K562 (cell line): Measurements from ENCODE around the gene RCC2. TPM values are rescaled to one million over a fixed set of nuclear protein-coding genes. Genes with fewer than 3 reads are reported as not detected.

Experiments
- AFF1 ChIP-seq, 2 experiments: fragments of 450-650 bp; IDR thresholded peaks; 2 replicates each; pipeline ENCODE4 v1.6.1; 2018; ENCODE audit warnings: mild to moderate bottlenecking in 2 of 2, low read depth in 1 of 2; ENCODE audit not compliant: partially characterized antibody in 2 of 2
- BACH1 ChIP-seq: fragments of 200-800 bp; sonication (Bioruptor generic); IDR thresholded peaks from 2 replicates; pipeline ENCODE4 v1.6.1; 2016; ENCODE audit warnings: missing genetic modification characterization, missing compliant biosample characterization
- CEBPB ChIP-seq: fragments of 450-650 bp; IDR thresholded peaks from 2 replicates; pipeline ENCODE4 v1.6.1; 2016; ENCODE audit warnings: missing genetic modification characterization, missing compliant biosample characterization
- DDX20 ChIP-seq: fragments of 450-650 bp; IDR thresholded peaks from 2 replicates; pipeline ENCODE4 v1.6.1; 2016; ENCODE audit warnings: missing genetic modification characterization, low read depth, mild to moderate bottlenecking, missing compliant biosample characterization, moderate library complexity
- FOXJ3 ChIP-seq: sonication (generic); formaldehyde crosslinking; IDR thresholded peaks from 2 replicates; pipeline ENCODE4 v1.4.0; 2020; ENCODE audit warnings: mild to moderate bottlenecking, missing genetic modification reagents
- KAT7 ChIP-seq: sonication (generic); formaldehyde crosslinking; IDR thresholded peaks from 2 replicates; pipeline ENCODE4 v1.8.0; 2022; ENCODE audit warnings: missing genetic modification reagents, mild to moderate bottlenecking, borderline replicate concordance
- KDM4B ChIP-seq, 2 experiments: fragments of 450-650 bp in 1 of 2; sonication (generic) in 1 of 2; IDR thresholded peaks; 2 replicates each; pipeline ENCODE4 v1.6.1; 2016 to 2017; ENCODE audit warnings: borderline replicate concordance in 2 of 2, antibody characterized with exemption in 1 of 2, low read depth in 1 of 2, mild to moderate bottlenecking in 1 of 2
- MAFF ChIP-seq: IDR thresholded peaks from 2 replicates; pipeline ENCODE4 v1.6.1; 2012; ENCODE audit warnings: low read length, improper control_type of control experiment
- NR2C2 ChIP-seq, 2 experiments: fragments of 200-800 bp in 1 of 2; sonication (Bioruptor generic) in 1 of 2; sonication (generic) in 1 of 2; formaldehyde crosslinking in 1 of 2; IDR thresholded peaks; 2 replicates each; pipeline versions ENCODE4 v1.6.1 to v1.8.0; 2016 to 2022; ENCODE audit warnings: mild to moderate bottlenecking in 1 of 2, missing compliant biosample characterization in 1 of 2, missing genetic modification characterization in 1 of 2, missing genetic modification reagents in 1 of 2
- PHF20 ChIP-seq: fragments of 450-650 bp; IDR thresholded peaks from 2 replicates; pipeline ENCODE4 v1.6.1; 2018; ENCODE audit not compliant: partially characterized antibody
- POLR2AphosphoS2 ChIP-seq: IDR thresholded peaks from 2 replicates; pipeline ENCODE4 v1.6.1; 2012; ENCODE audit warnings: low read length, improper control_type of control experiment
- POLR2AphosphoS5 ChIP-seq: IDR thresholded peaks from 2 replicates; pipeline ENCODE4 v1.6.1; 2011; ENCODE audit warnings: mild to moderate bottlenecking, low read depth, low read length, moderate library complexity; ENCODE audit not compliant: control insufficient read depth, insufficient read depth
- PURB ChIP-seq: sonication (generic); formaldehyde crosslinking; IDR thresholded peaks from 2 replicates; pipeline ENCODE4 v1.9.0; 2021; ENCODE audit warnings: low read depth, mild to moderate bottlenecking, missing genetic modification reagents
- ZBTB26 ChIP-seq: fragments of 450-650 bp; formaldehyde crosslinking; IDR thresholded peaks from 2 replicates; pipeline ENCODE4 v1.4.0; 2022; ENCODE audit warnings: missing genetic modification characterization
- ZNF165 ChIP-seq: fragments of 250-450 bp; sonication (Bioruptor Pico); IDR thresholded peaks from 2 replicates; pipeline ENCODE4 v1.4.0; 2020; ENCODE audit warnings: borderline replicate concordance
- ZNF24 ChIP-seq: fragments of 450-650 bp; IDR thresholded peaks from 2 replicates; pipeline ENCODE4 v1.6.1; 2016
- ZNF592 ChIP-seq: fragments of 450-650 bp; IDR thresholded peaks from 2 replicates; pipeline ENCODE4 v1.6.1; 2017; ENCODE audit warnings: antibody characterized with exemption, mild to moderate bottlenecking
- ZNF75A ChIP-seq: fragments of 450-650 bp; formaldehyde crosslinking; IDR thresholded peaks from 2 replicates; pipeline ENCODE4 v1.4.0; 2020; ENCODE audit warnings: mild to moderate bottlenecking
- polyA plus RNA-seq, 8 experiments: library from polyadenylated mRNA; depleted of rRNA in 4 of 8; stranded (reverse) in 5 of 8; unstranded in 3 of 8; fragments of >200 nt; fragmentation: Nextera tagmentation in 2 of 8; fragmentation: Illumina TruSeq in 1 of 8; extraction: Ambion mirVana in 2 of 8; extraction: Trizol in 1 of 8; gene quantifications; 2 replicates each; pipeline versions ENCODE4 v1.2.1 to v1.2.3, GENCODE V29; 2011 to 2014; ENCODE audit warnings: inconsistent platforms in 1 of 8, missing spikeins in 1 of 8
- total RNA-seq, 7 experiments: library from RNA; depleted of rRNA in 6 of 7; stranded (reverse); fragments of >200 nt in 6 of 7; fragmentation: Illumina TruSeq in 2 of 7; extraction: Trizol in 2 of 7; gene quantifications; 2 replicates each; pipeline versions ENCODE4 v1.2.1 to v1.2.3, GENCODE V29; 2011 to 2021; ENCODE audit warnings: low replicate concordance in 1 of 7

RCC2 gene
- total and polyA plus RNA-seq, 9 of the 15 experiments (the other 6 are each of a cell fraction or from before 2014, with no cell fraction given): 31.8 to 292 (median 116) TPM

- no peak for TF ChIP-seq PHF20
- no peak for TF ChIP-seq FOXJ3
- no peak for TF ChIP-seq CEBPB
- no peak for TF ChIP-seq PURB (CRISPR knock-in tag)
- peak in 1 of 2 experiments; percentile 45 for TF ChIP-seq AFF1 (IDR thresholded peaks at IDR 0.05; ENCODE audit: low read depth in 1 of 2, partially characterized antibody in 2 of 2)
- peak; percentile 77 for TF ChIP-seq POLR2AphosphoS5
- no peak for TF ChIP-seq MAFF
- TF ChIP-seq ZNF592: peak; percentile 75
- TF ChIP-seq POLR2AphosphoS2: 0 out of 2 replicates have a peak, but pooled peaks have one; percentile 60
- TF ChIP-seq DDX20 (tag): no peak
- TF ChIP-seq KDM4B (IDR thresholded peaks at IDR 0.05; ENCODE audit: borderline replicate concordance in 2 of 2, low read depth in 1 of 2): no peak
- TF ChIP-seq NR2C2 (CRISPR knock-in tag; IDR thresholded peaks at IDR 0.05): no peak
- no peak for TF ChIP-seq NR2C2 (tag; IDR thresholded peaks at IDR 0.05)
- TF ChIP-seq KAT7: no peak; the same call in 1 of the 2 replicates
- TF ChIP-seq BACH1 (tag): no peak
- no peak for TF ChIP-seq ZNF165 (CRISPR knock-in tag)
- TF ChIP-seq ZNF24: peak; percentile 87
- TF ChIP-seq ZNF75A: no peak
- no peak for TF ChIP-seq ZBTB26
These were observed at the start of gene RCC2 (continued) for GRCh38 chr1:17439250-17440073.
